GM20431 (cell line): ENCODE data around the gene SEC24C.
"Not testable (repeated sequence)": the region's sequence is repeated elsewhere in the genome, so short reads cannot be mapped to it uniquely, and the experiment has no call there.

ENCODE experiments used
- in situ Hi-C: fragments of 300-500 bp; cut with MseI, MboI; formaldehyde crosslinking; loops from one replicate; pipeline ENCODE4 v1.15.0; 2020; ENCODE audit warnings: low sequenced_read_pairs; ENCODE audit not compliant: unreplicated experiment

Gene SEC24C

GRCh38 chr10:73788864-73789658 is 44.9 kb downstream of the SEC24C start:
- in situ Hi-C loops = no loop called here

- in situ Hi-C loops = no loop called here
These were observed 45.5 kb downstream of the SEC24C start for GRCh38 chr10:73789659-73790055.

GRCh38 chr10:73790886-73791625 is 46.9 kb downstream of the SEC24C start:
- in situ Hi-C loops = no loop called here

- in situ Hi-C loops = no loop called here
These were observed 47.8 kb downstream of the SEC24C start for GRCh38 chr10:73791871-73792400.

GRCh38 chr10:73793456-73793855 is 49.3 kb downstream of the SEC24C start:
- in situ Hi-C loops = no loop called here

GRCh38 chr10:73795491-73795890 is 51.3 kb downstream of the SEC24C start:
- in situ Hi-C loops = not testable (repeated sequence)

GRCh38 chr10:73796035-73796434 is 51.9 kb downstream of the SEC24C start:
- in situ Hi-C loops = not testable (repeated sequence)

GRCh38 chr10:73796766-73797165 is 52.6 kb downstream of the SEC24C start:
- in situ Hi-C loops = no loop called here

- in situ Hi-C loops = no loop called here
These were observed 53.3 kb downstream of the SEC24C start for GRCh38 chr10:73797324-73798025.

- in situ Hi-C loops = no loop called here
These were observed 53.9 kb downstream of the SEC24C start for GRCh38 chr10:73798087-73798486.

GRCh38 chr10:73798927-73799560 is 54.9 kb downstream of the SEC24C start:
- in situ Hi-C loops = no loop called here

- in situ Hi-C loops = no loop called here
These were observed 55.9 kb downstream of the SEC24C start for GRCh38 chr10:73799899-73800559.

- in situ Hi-C loops = no loop called here
These were observed 56.5 kb downstream of the SEC24C start for GRCh38 chr10:73800560-73801252.

- in situ Hi-C loops = no loop called here
These were observed 57.0 kb downstream of the SEC24C start for GRCh38 chr10:73801253-73801590.

- in situ Hi-C loops = no loop called here
These were observed 58.3 kb downstream of the SEC24C start for GRCh38 chr10:73802276-73802991.

GRCh38 chr10:73803680-73804286 is 59.6 kb downstream of the SEC24C start:
- in situ Hi-C loops = no loop called here

GRCh38 chr10:73806176-73806950 is 62.2 kb downstream of the SEC24C start:
- in situ Hi-C loops = no loop called here
